ENCODE results near the gene KCNQ1. TPM values are rescaled to one million over a fixed set of nuclear protein-coding genes. Genes with fewer than 3 reads are reported as not detected.

Gene KCNQ1
- total and polyA plus RNA-seq, 4 donors = 15.4 to 41.7 (median 26.2) TPM

DNA sequence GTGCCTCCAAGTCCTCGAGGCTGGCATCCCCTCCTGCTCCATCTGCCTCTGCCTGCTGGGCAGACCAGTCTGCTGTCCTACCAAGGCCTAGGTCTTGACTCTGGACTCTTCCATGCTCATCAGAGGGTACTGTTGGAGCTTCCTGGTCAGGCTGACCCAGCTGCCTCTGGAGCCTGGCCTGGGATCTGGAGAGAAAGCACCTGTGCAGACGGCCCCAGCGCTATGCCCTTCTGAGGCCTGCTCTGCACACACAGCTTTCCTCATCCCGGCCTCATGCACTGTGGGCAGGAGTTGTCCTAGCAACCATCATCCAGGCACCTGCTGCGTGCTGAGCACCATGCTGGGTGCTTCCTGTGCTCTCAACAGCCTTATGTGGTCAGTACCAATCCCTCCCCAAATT is 369.9 kb downstream of the KCNQ1 start:
- TF ChIP-seq, protein P1, sequence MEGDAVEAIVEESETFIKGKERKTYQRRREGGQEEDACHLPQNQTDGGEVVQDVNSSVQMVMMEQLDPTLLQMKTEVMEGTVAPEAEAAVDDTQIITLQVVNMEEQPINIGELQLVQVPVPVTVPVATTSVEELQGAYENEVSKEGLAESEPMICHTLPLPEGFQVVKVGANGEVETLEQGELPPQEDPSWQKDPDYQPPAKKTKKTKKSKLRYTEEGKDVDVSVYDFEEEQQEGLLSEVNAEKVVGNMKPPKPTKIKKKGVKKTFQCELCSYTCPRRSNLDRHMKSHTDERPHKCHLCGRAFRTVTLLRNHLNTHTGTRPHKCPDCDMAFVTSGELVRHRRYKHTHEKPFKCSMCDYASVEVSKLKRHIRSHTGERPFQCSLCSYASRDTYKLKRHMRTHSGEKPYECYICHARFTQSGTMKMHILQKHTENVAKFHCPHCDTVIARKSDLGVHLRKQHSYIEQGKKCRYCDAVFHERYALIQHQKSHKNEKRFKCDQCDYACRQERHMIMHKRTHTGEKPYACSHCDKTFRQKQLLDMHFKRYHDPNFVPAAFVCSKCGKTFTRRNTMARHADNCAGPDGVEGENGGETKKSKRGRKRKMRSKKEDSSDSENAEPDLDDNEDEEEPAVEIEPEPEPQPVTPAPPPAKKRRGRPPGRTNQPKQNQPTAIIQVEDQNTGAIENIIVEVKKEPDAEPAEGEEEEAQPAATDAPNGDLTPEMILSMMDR (IDR thresholded peaks at IDR 0.05; ENCODE audit: control extremely low read depth, extremely low read depth) = no peak
- Histone ChIP-seq H3K9me3 (ENCODE audit: control insufficient read depth in 4 of 4, insufficient read depth in 3 of 4, low read length in 3 of 4) (peaks cover 0 to 16% (median 5%) of the 10 kb centered on the region in 4 donors), H3K4me1 (ENCODE audit: control insufficient read depth in 5 of 5, insufficient read depth in 5 of 5, low read length in 5 of 5) (peaks cover 0 to 41% (median 20%) of the 10 kb centered on the region in 5 donors), H3K27me3 (ENCODE audit: control insufficient read depth in 3 of 3, insufficient read depth in 3 of 3, low read length in 2 of 3) (no peaks in the 10 kb centered on the region), H3K36me3 (ENCODE audit: control insufficient read depth in 4 of 4, insufficient read depth in 4 of 4, low read length in 4 of 4) (no peaks in the 10 kb centered on the region), H3K27ac (ENCODE audit: low read depth in 1 of 2, low read length in 1 of 2) (no peak overlapping the region), H3K4me3 (no peak overlapping the region), H3K9ac (ENCODE audit: insufficient read depth in 1 of 2, low read length in 2 of 2) (no peak overlapping the region)
- ATAC-seq (ENCODE audit: insufficient read depth, low FRiP score) (no peak), DNase-seq (no peak)
- 91 to 93% methylated on average over 5 of the region's 5 CpGs for WGBS, 2 donors

DNA sequence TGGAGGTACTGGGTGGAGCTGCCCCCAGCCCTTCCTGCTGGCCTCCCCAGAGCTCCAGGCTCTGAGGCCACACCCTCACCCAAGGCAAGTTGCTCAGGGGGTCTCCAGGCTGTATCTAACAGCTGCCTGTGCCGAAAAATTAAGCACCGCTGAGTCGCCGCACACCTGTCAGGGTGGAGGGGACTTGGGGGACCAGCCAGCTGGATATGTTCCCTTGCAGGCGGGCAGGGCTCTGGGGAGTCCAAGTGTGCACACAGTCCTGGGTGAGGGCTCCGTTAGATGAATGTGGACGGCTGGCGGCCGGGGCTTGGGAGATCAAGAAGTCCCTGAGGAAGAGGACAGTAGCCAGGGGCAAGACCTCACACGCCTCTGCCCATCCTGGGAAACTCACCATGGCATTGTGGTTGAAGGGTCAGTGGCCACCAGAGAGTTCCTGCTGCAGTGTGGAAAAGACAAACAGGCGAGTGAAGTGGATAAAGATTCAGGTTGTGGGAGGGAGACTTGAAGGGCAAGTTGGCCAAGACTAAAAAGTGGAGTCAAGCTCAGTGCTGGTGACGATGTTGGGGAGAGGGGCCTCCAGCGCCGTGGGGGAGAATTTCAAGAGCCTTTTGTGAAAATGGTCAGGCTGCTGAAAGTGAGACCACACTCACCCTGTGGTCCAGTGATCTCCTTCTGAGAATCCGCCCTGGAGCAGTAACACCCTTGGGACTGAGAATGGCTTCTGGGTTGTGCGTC is 371.1 kb downstream of the KCNQ1 start:
- Histone ChIP-seq H3K27me3 (ENCODE audit: control insufficient read depth in 3 of 3, insufficient read depth in 3 of 3, low read length in 2 of 3) (no peaks in the 10 kb centered on the region), H3K4me3 (no peak overlapping the region), H3K4me1 (ENCODE audit: control insufficient read depth in 5 of 5, insufficient read depth in 5 of 5, low read length in 5 of 5) (peaks cover 0 to 30% (median 18%) of the 10 kb centered on the region in 5 donors), H3K9me3 (ENCODE audit: control insufficient read depth in 4 of 4, insufficient read depth in 3 of 4, low read length in 3 of 4) (peaks cover 0 to 16% (median 5%) of the 10 kb centered on the region in 4 donors), H3K27ac (ENCODE audit: low read depth in 1 of 2, low read length in 1 of 2) (no peak overlapping the region), H3K9ac (ENCODE audit: insufficient read depth in 1 of 2, low read length in 2 of 2) (no peak overlapping the region), H3K36me3 (ENCODE audit: control insufficient read depth in 4 of 4, insufficient read depth in 4 of 4, low read length in 4 of 4) (no peaks in the 10 kb centered on the region)
- TF ChIP-seq, protein P1 (IDR thresholded peaks at IDR 0.05; ENCODE audit: control extremely low read depth, extremely low read depth) = no peak
- 97 to 98% methylated on average over 16 of the region's 16 CpGs for WGBS, 2 donors
- no peak for DNase-seq
- no peak for ATAC-seq (ENCODE audit: insufficient read depth, low FRiP score)

DNA sequence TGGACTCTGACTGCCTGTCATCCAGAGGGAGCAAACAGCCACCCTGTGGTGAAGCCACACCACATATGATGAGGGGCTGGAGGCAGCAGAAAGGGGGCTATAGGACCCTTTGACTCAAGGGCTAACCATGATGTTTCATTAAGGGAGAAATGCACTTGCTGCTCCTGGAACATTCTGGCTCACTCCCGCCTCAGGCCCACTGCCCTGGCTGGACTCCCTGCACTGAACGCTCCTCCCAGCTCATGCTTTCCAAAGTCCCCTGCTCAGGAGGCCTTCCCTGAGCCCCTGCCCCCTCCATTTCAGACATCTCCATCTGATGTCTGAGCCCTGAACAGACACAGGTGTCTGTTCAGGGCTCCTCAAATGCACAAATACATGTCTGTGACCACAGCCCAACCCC is 371.7 kb downstream of the KCNQ1 start:
- H3K36me3 ChIP-seq (ENCODE audit: control insufficient read depth in 4 of 4, insufficient read depth in 4 of 4, low read length in 4 of 4) = no peaks in the 10 kb centered on the region

More for the DNA sequence above, 371.7 kb downstream of the KCNQ1 start:
- Histone ChIP-seq H3K4me1 (ENCODE audit: control insufficient read depth in 5 of 5, insufficient read depth in 5 of 5, low read length in 5 of 5) (peaks cover 0 to 24% (median 12%) of the 10 kb centered on the region in 5 donors), H3K27me3 (ENCODE audit: control insufficient read depth in 3 of 3, insufficient read depth in 3 of 3, low read length in 2 of 3) (no peaks in the 10 kb centered on the region), H3K27ac (ENCODE audit: low read depth in 1 of 2, low read length in 1 of 2) (no peak overlapping the region), H3K9me3 (ENCODE audit: control insufficient read depth in 4 of 4, insufficient read depth in 3 of 4, low read length in 3 of 4) (peaks cover 0 to 16% (median 5%) of the 10 kb centered on the region in 4 donors), H3K9ac (ENCODE audit: insufficient read depth in 1 of 2, low read length in 2 of 2) (no peak overlapping the region), H3K4me3 (no peak overlapping the region)
- TF ChIP-seq, protein P1 (IDR thresholded peaks at IDR 0.05; ENCODE audit: control extremely low read depth, extremely low read depth) = no peak
- ATAC-seq (ENCODE audit: insufficient read depth, low FRiP score) = no peak
- 87 to 96% methylated on average over 2 of the region's 2 CpGs for WGBS, 2 donors
- no peak for DNase-seq
